Endothelial cell (in vitro differentiated cells): ENCODE data around the gene PKIB. TPM values are rescaled to one million over a fixed set of nuclear protein-coding genes. Genes with fewer than 3 reads are reported as not detected.

Experiments
- DNase-seq: peaks from one replicate; pipeline ENCODE4 v3.0.0; 2021; ENCODE audit warnings: low spot score
- H3K27ac Mint-ChIP-seq: one replicate; pipeline ENCODE4 v1.8.0; 2021; ENCODE audit warnings: mixed read lengths, inconsistent platforms; ENCODE audit not compliant: unreplicated experiment
- H3K27me3 Mint-ChIP-seq: one replicate; pipeline ENCODE4 v1.8.0; 2021; ENCODE audit warnings: mild to moderate bottlenecking, moderate library complexity, mixed read lengths, inconsistent platforms; ENCODE audit not compliant: unreplicated experiment
- H3K36me3 Mint-ChIP-seq: one replicate; pipeline ENCODE4 v1.8.0; 2021; ENCODE audit warnings: mild to moderate bottlenecking, low read depth, mixed read lengths, inconsistent platforms; ENCODE audit not compliant: unreplicated experiment
- H3K4me1 Mint-ChIP-seq: one replicate; pipeline ENCODE4 v1.8.0; 2021; ENCODE audit warnings: mild to moderate bottlenecking, mixed read lengths, inconsistent platforms; ENCODE audit not compliant: unreplicated experiment
- H3K4me3 Mint-ChIP-seq: one replicate; pipeline ENCODE4 v1.8.0; 2021; ENCODE audit warnings: mild to moderate bottlenecking, mixed read lengths, inconsistent platforms; ENCODE audit not compliant: unreplicated experiment
- H3K9me3 Mint-ChIP-seq: one replicate; pipeline ENCODE4 v1.8.0; 2021; ENCODE audit warnings: mixed read lengths, inconsistent platforms; ENCODE audit not compliant: unreplicated experiment
- CTCF ChIP-seq: fragments of 200-600 bp; sonication (generic); IDR thresholded peaks from one replicate; pipeline ENCODE4 v1.5.0; 2021; ENCODE audit warnings: antibody characterized with exemption; ENCODE audit not compliant: unreplicated experiment
- total RNA-seq: library from RNA; stranded (reverse); fragmentation: NEBNext Ultra II Directional; extraction: Animal tissue kit (Norgen Biotek cat#: 25700); gene quantifications from one replicate; pipeline ENCODE4 v1.2.1, GENCODE V29; 2021; ENCODE audit not compliant: unreplicated experiment

Gene PKIB
- total RNA-seq, 1 donor from 2014 or later, result 38.5 TPM

GRCh38 chr6:122610690-122611455 is 668 bp downstream of the PKIB start:
- Mint-ChIP-seq H3K4me1 (peaks cover 7% of the 10 kb centered on the region), H3K4me3 (peak overlapping the region; percentile 37), H3K9me3 (no peaks in the 10 kb centered on the region), H3K27ac (no peak overlapping the region), H3K36me3 (peaks cover 14% of the 10 kb centered on the region), H3K27me3 (peaks cover 2% of the 10 kb centered on the region)
- TF ChIP-seq CTCF, result no peak
- DNase-seq, result peak; percentile 10

- H3K36me3 Mint-ChIP-seq, result peaks cover 15% of the 10 kb centered on the region
- peaks cover 7% of the 10 kb centered on the region for H3K4me1 Mint-ChIP-seq
- H3K27ac Mint-ChIP-seq, result no peak overlapping the region
- H3K27me3 Mint-ChIP-seq, result no peaks in the 10 kb centered on the region
- H3K9me3 Mint-ChIP-seq, result no peaks in the 10 kb centered on the region
- DNase-seq, result no peak
- no peak overlapping the region for H3K4me3 Mint-ChIP-seq
- no peak for TF ChIP-seq CTCF
These were observed 2.6 kb downstream of the PKIB start for GRCh38 chr6:122612838-122613237.

GRCh38 chr6:122614303-122614702 is 4.1 kb downstream of the PKIB start:
- Mint-ChIP-seq H3K9me3 (no peaks in the 10 kb centered on the region), H3K36me3 (peaks cover 14% of the 10 kb centered on the region), H3K27ac (no peak overlapping the region), H3K4me3 (no peak overlapping the region), H3K4me1 (peaks cover 6% of the 10 kb centered on the region), H3K27me3 (no peaks in the 10 kb centered on the region)
- TF ChIP-seq CTCF, result no peak
- no peak for DNase-seq

- H3K36me3 Mint-ChIP-seq, result peaks cover 9% of the 10 kb centered on the region
- H3K4me1 Mint-ChIP-seq, result no peaks in the 10 kb centered on the region
- H3K27me3 Mint-ChIP-seq, result no peaks in the 10 kb centered on the region
- no peak for TF ChIP-seq CTCF
- DNase-seq, result no peak
- no peaks in the 10 kb centered on the region for H3K9me3 Mint-ChIP-seq
- no peak overlapping the region for H3K4me3 Mint-ChIP-seq
- H3K27ac Mint-ChIP-seq, result no peak overlapping the region
These were observed 5.2 kb downstream of the PKIB start for GRCh38 chr6:122615409-122615808.

GRCh38 chr6:122616877-122617276 is 6.7 kb downstream of the PKIB start:
- Mint-ChIP-seq H3K27me3 (no peaks in the 10 kb centered on the region), H3K4me3 (no peak overlapping the region), H3K9me3 (no peaks in the 10 kb centered on the region), H3K27ac (no peak overlapping the region), H3K36me3 (peaks cover 9% of the 10 kb centered on the region), H3K4me1 (no peaks in the 10 kb centered on the region)
- TF ChIP-seq CTCF, result no peak
- DNase-seq, result no peak
